CD4-positive, alpha-beta memory T cell (primary cell): ENCODE measurements around the gene SLC11A2. TPM values are rescaled to one million over a fixed set of nuclear protein-coding genes. Genes with fewer than 3 reads are reported as not detected.
A peak's percentile ranks its signal among the peaks of the same experiment; 100 is the strongest.

ENCODE experiments used
- CTCF ChIA-PET: fragments of 350-600 bp; sonication (Branson Sonifier 250); formaldehyde crosslinking; loops from one replicate; lab custom pipeline; 2021; ENCODE audit warnings: inconsistent platforms; ENCODE audit not compliant: partially characterized antibody; lab: Charles Lee
- POLR2A ChIA-PET: fragments of 350-600 bp; sonication (Branson Sonifier 250); formaldehyde crosslinking; loops from one replicate; lab custom pipeline; 2021; ENCODE audit not compliant: partially characterized antibody; lab: Charles Lee
- DNase-seq, 5 donors: peaks; one replicate each; pipeline versions ENCODE4 v3.0.0 to v3.0.0-alpha.2; 2020 to 2022; ENCODE audit warnings: mixed read lengths in 1 of 5
- H3K27ac ChIP-seq: one replicate; pipeline ENCODE4 v1.7.0; 2013; ENCODE audit warnings: low read depth, low read length
- H3K27me3 ChIP-seq: 2 replicates; pipeline ENCODE4 v1.7.0; 2013; ENCODE audit warnings: mild to moderate bottlenecking, low read length, moderate library complexity; ENCODE audit not compliant: insufficient read depth
- H3K36me3 ChIP-seq: 2 replicates; pipeline ENCODE4 v1.7.0; 2013; ENCODE audit warnings: mild to moderate bottlenecking, low read length, moderate library complexity; ENCODE audit not compliant: insufficient read depth
- H3K4me1 ChIP-seq: 2 replicates; pipeline ENCODE4 v1.7.0; 2013; ENCODE audit warnings: mild to moderate bottlenecking, low read length, moderate library complexity; ENCODE audit not compliant: insufficient read depth
- H3K4me3 ChIP-seq, 2 donors: one replicate each; pipeline ENCODE4 v1.7.0; 2013; ENCODE audit warnings: low read length in 2 of 2, mild to moderate bottlenecking in 1 of 2
- H3K9me3 ChIP-seq, 2 donors: one replicate each; pipeline ENCODE4 v1.7.0; 2013; ENCODE audit warnings: low read length in 2 of 2, control low read depth in 1 of 2; ENCODE audit not compliant: control insufficient read depth in 1 of 2
- H3K27ac Mint-ChIP-seq, 7 donors: one replicate each; pipeline ENCODE4 v1.8.0; 2020 to 2021; ENCODE audit warnings: mixed read lengths in 7 of 7, mild to moderate bottlenecking in 6 of 7, inconsistent platforms in 3 of 7, moderate library complexity in 3 of 7
- H3K27me3 Mint-ChIP-seq, 2 donors: one replicate each; pipeline ENCODE4 v1.8.0; 2020 to 2021; ENCODE audit warnings: mixed read lengths in 2 of 2
- H3K36me3 Mint-ChIP-seq, 2 donors: one replicate each; pipeline ENCODE4 v1.8.0; 2020 to 2021; ENCODE audit warnings: mixed read lengths in 2 of 2, inconsistent platforms in 1 of 2, mild to moderate bottlenecking in 1 of 2
- H3K4me1 Mint-ChIP-seq, 4 donors: one replicate each; pipeline ENCODE4 v1.8.0; 2020 to 2021; ENCODE audit warnings: mixed read lengths in 4 of 4, mild to moderate bottlenecking in 1 of 4
- H3K4me3 Mint-ChIP-seq, 8 donors: one replicate each; pipeline ENCODE4 v1.8.0; 2020 to 2021; ENCODE audit warnings: mixed read lengths in 8 of 8, mild to moderate bottlenecking in 7 of 8, moderate library complexity in 6 of 8, inconsistent platforms in 3 of 8
- H3K9me3 Mint-ChIP-seq, 8 donors: one replicate each; pipeline ENCODE4 v1.8.0; 2020 to 2021; ENCODE audit warnings: mixed read lengths in 8 of 8, mild to moderate bottlenecking in 5 of 8, inconsistent platforms in 3 of 8, moderate library complexity in 1 of 8
- intact Hi-C: fragments of 100-400 bp; cut with micrococcal nuclease; formaldehyde crosslinking; loops from one replicate; pipeline ENCODE4 v1.15.1; 2023
- polyA plus RNA-seq, 2 donors: library from polyadenylated mRNA; unstranded; fragments of 300-500 nt; fragmentation: Illumina TruSeq; gene quantifications; one replicate each; pipeline ENCODE4 v1.2.3, GENCODE V29; 2021
- total RNA-seq, 2 experiments: library from RNA; stranded (reverse); gene quantifications; one replicate each; pipeline ENCODE4 v1.2.3, GENCODE V29; 2021

Gene SLC11A2
- total and polyA plus RNA-seq, 4 experiments from 2014 or later = 7.4 to 62.7 (median 37.0) TPM

- Mint-ChIP-seq H3K27ac (peak overlapping the region; percentile 95 to 99 (median 97)), H3K4me3 (peak overlapping the region; percentile 93 to 98 (median 95)), H3K36me3 (peaks cover 20 to 36% of the 10 kb centered on the region in 2 donors), H3K9me3 (peaks cover 0 to 1% (median 0%) of the 10 kb centered on the region in 8 donors), H3K27me3 (no peaks in the 10 kb centered on the region), H3K4me1 (peaks cover 15 to 40% (median 28%) of the 10 kb centered on the region in 4 donors)
- peak; percentile 20 to 70 (median 57) for DNase-seq
- Histone ChIP-seq H3K27ac (peak overlapping the region; percentile 81), H3K9me3 (no peaks in the 10 kb centered on the region), H3K27me3 (no peaks in the 10 kb centered on the region), H3K36me3 (peaks cover 12% of the 10 kb centered on the region), H3K4me3 (peak overlapping the region; percentile 92 to 98), H3K4me1 (peaks cover 27% of the 10 kb centered on the region)
- ChIA-PET CTCF (interaction anchor here (1.0 to 6.3 kb wide), 5 partner anchors 20 to 937 kb away, joined by 3 to 26 read pairs (median 3); partner anchors contain the start of gene COX14), POLR2A (interaction anchor here (0.6 to 3.7 kb wide), 15 partner anchors 12 to 1918 kb away, joined by 3 to 32 read pairs (median 5); partner anchors contain the start of genes ATF1, CSRNP2, DAZAP2 and LIMA1)
- intact Hi-C loops = loop anchor here (1.0 to 5.0 kb wide), 6 partner anchors 22 to 274 kb away; partner anchors contain the start of genes BIN2, CSRNP2, POU6F1 and SLC11A2
These were observed 22.6 kb upstream of the SLC11A2 start for GRCh38 chr12:51048661-51049251.

- ChIA-PET POLR2A (interaction anchor here (0.5 to 3.7 kb wide), 15 partner anchors 13 to 293 kb away, joined by 3 to 32 read pairs (median 5); partner anchors contain the start of genes ATF1, CSRNP2, DAZAP2 and POU6F1), CTCF (interaction anchor here (0.8 to 6.3 kb wide), 11 partner anchors 16 to 936 kb away, joined by 3 to 26 read pairs (median 3); partner anchors contain the start of genes COX14, CSRNP2 and SLC11A2)
- Histone ChIP-seq H3K4me3 (peak within 1 kb of the TSS; percentile 92 to 98), H3K27ac (peak within 1 kb of the TSS; percentile 81), H3K4me1 (peaks cover 27% of the 10 kb centered on the region), H3K36me3 (peaks cover 4% of the 10 kb centered on the region), H3K27me3 (no peaks in the 10 kb centered on the region), H3K9me3 (no peaks in the 10 kb centered on the region)
- peak within 1 kb of the TSS; percentile 93 to 98 (median 95) for H3K4me3 Mint-ChIP-seq
- no peaks in the 10 kb centered on the region for H3K27me3 Mint-ChIP-seq
- H3K4me1 Mint-ChIP-seq = peaks cover 15 to 40% (median 28%) of the 10 kb centered on the region in 4 donors
- intact Hi-C loops = loop anchor here (1.0 to 5.0 kb wide), 11 partner anchors 22 to 484 kb away; partner anchors contain the start of genes BIN2, CSRNP2, POU6F1 and SLC11A2
- DNase-seq = peak; percentile 94 to 97 (median 96)
- peak within 1 kb of the TSS; percentile 95 to 99 (median 97) for H3K27ac Mint-ChIP-seq
- peaks cover 0 to 1% (median 0%) of the 10 kb centered on the region in 8 donors for H3K9me3 Mint-ChIP-seq
- peaks cover 13 to 28% of the 10 kb centered on the region in 2 donors for H3K36me3 Mint-ChIP-seq
These were observed 21.7 kb upstream of the SLC11A2 start, which contains the start of gene LETMD1 for GRCh38 chr12:51047655-51048540. TSS of gene LETMD1 (plus strand) at chr12:51048327. CDS start at chr12:51048357, 30 bp downstream.

- no peaks in the 10 kb centered on the region for H3K27me3 Mint-ChIP-seq
- ChIA-PET CTCF (no interaction called here), POLR2A (no interaction called here)
- Histone ChIP-seq H3K4me1 (no peaks in the 10 kb centered on the region), H3K27ac (no peak overlapping the region), H3K27me3 (no peaks in the 10 kb centered on the region), H3K36me3 (no peaks in the 10 kb centered on the region), H3K4me3 (no peak overlapping the region), H3K9me3 (no peaks in the 10 kb centered on the region)
- no peak overlapping the region for H3K4me3 Mint-ChIP-seq
- no peak for DNase-seq
- H3K9me3 Mint-ChIP-seq = no peaks in the 10 kb centered on the region
- H3K27ac Mint-ChIP-seq = no peak overlapping the region
- H3K36me3 Mint-ChIP-seq = no peaks in the 10 kb centered on the region
- intact Hi-C loops = no loop called here
- H3K4me1 Mint-ChIP-seq = no peaks in the 10 kb centered on the region
These were observed 10.1 kb upstream of the SLC11A2 start for GRCh38 chr12:51036279-51036678.

- DNase-seq = no peak
- Mint-ChIP-seq H3K36me3 (no peaks in the 10 kb centered on the region), H3K4me3 (no peak overlapping the region), H3K27me3 (no peaks in the 10 kb centered on the region), H3K9me3 (no peaks in the 10 kb centered on the region), H3K4me1 (peaks cover 0 to 1% (median 0%) of the 10 kb centered on the region in 4 donors), H3K27ac (no peak overlapping the region)
- ChIA-PET CTCF (no interaction called here), POLR2A (no interaction called here)
- H3K4me1 ChIP-seq = no peaks in the 10 kb centered on the region
- H3K36me3 ChIP-seq = no peaks in the 10 kb centered on the region
- intact Hi-C loops = no loop called here
- H3K27me3 ChIP-seq = no peaks in the 10 kb centered on the region
- H3K27ac ChIP-seq = no peak overlapping the region
- no peaks in the 10 kb centered on the region for H3K9me3 ChIP-seq
- H3K4me3 ChIP-seq = no peak overlapping the region
These were observed 7.4 kb upstream of the SLC11A2 start for GRCh38 chr12:51033457-51034089.

GRCh38 chr12:51033048-51033447 lies 6.9 kb upstream of the SLC11A2 start:
- no peaks in the 10 kb centered on the region for H3K9me3 Mint-ChIP-seq
- H3K27me3 ChIP-seq = no peaks in the 10 kb centered on the region
- H3K4me3 Mint-ChIP-seq = no peak overlapping the region
- intact Hi-C loops = no loop called here
- H3K27ac ChIP-seq = no peak overlapping the region
- peaks cover 0 to 6% (median 2%) of the 10 kb centered on the region in 4 donors for H3K4me1 Mint-ChIP-seq
- ChIA-PET POLR2A (no interaction called here), CTCF (no interaction called here)
- H3K9me3 ChIP-seq = no peaks in the 10 kb centered on the region
- H3K36me3 ChIP-seq = no peaks in the 10 kb centered on the region
- no peaks in the 10 kb centered on the region for H3K36me3 Mint-ChIP-seq
- H3K27me3 Mint-ChIP-seq = no peaks in the 10 kb centered on the region
- H3K4me1 ChIP-seq = no peaks in the 10 kb centered on the region
- DNase-seq = no peak
- H3K27ac Mint-ChIP-seq = no peak overlapping the region
- H3K4me3 ChIP-seq = no peak overlapping the region

GRCh38 chr12:51028813-51029150 lies 2.6 kb upstream of the SLC11A2 start:
- POLR2A ChIA-PET = interaction anchor here (1.1 kb wide), 1 partner anchor 190 kb away, joined by 4 read pairs; the partner anchor contains the start of gene POU6F1

More at GRCh38 chr12:51028813-51029150, 2.6 kb upstream of the SLC11A2 start:
- Histone ChIP-seq H3K36me3 (no peaks in the 10 kb centered on the region), H3K27me3 (no peaks in the 10 kb centered on the region), H3K4me3 (no peak overlapping the region), H3K27ac (no peak overlapping the region), H3K4me1 (peaks cover 14% of the 10 kb centered on the region), H3K9me3 (no peaks in the 10 kb centered on the region)
- Mint-ChIP-seq H3K27me3 (no peaks in the 10 kb centered on the region), H3K27ac (no peak overlapping the region), H3K4me1 (peaks cover 14 to 43% (median 30%) of the 10 kb centered on the region in 4 donors), H3K9me3 (no peaks in the 10 kb centered on the region), H3K4me3 (peak overlapping the region in 1 of 8 donors; percentile 6), H3K36me3 (peaks cover 0 to 2% of the 10 kb centered on the region in 2 donors)
- intact Hi-C loops = loop anchor here (1.0 kb wide), 2 partner anchors 203 to 263 kb away; no protein-coding TSS in a partner anchor
- DNase-seq = no peak
- CTCF ChIA-PET = interaction anchor here (1.1 to 1.5 kb wide), 2 partner anchors 20 to 264 kb away, joined by 3 to 4 read pairs; partner anchors contain the start of gene LETMD1
